NCI-H1930 (cell line): ENCODE measurements around the gene SALL2.

Experiments
- DNase-seq, 2 experiments: peaks; one replicate each; lab custom pipeline; 2025; lab: John Stamatoyannopoulos, UW

The SALL2 gene

GRCh38 chr14:21476925-21477681 lies 49.0 kb downstream of the SALL2 start, which contains the start of the genes RAB2B and TOX4:
RAB2B (minus strand) TSS chr14:21476959; CDS start chr14:21476872, 87 bp downstream.
TOX4 (plus strand) TSS chr14:21477195; CDS start chr14:21477279, 84 bp downstream.
- peak; percentile 97 to 98 for DNase-seq

- peak in 1 of 2 experiments; percentile 77 for DNase-seq
Observed at GRCh38 chr14:21476523-21476924, 49.6 kb downstream of the SALL2 start.

GRCh38 chr14:21475767-21476522 lies 50.2 kb downstream of the SALL2 start:
- no peak for DNase-seq
